ENCODE data around the gene RIMS4. TPM values are rescaled to one million over a fixed set of nuclear protein-coding genes. Genes with fewer than 3 reads are reported as not detected.

The RIMS4 gene
- total RNA-seq, 1 donor from 2014 or later: not detected

DNA sequence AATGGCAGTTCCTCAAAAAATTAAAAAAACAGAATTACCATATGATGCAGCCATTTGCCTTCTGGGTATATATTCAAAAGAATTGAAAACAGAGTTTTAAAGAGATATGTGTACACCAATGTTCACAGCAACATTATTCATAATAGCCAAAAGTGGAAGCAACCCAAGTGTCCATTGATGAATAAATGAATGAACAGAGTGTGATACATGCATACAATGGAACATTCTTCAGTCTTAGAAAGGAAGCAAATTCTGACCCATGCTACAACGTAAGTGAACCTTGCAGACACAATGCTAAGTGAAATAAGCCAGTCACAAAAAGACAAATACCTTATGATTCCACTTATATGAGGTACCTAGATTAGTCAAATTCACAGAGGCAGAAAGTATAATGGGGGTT is 40.5 kb upstream of the RIMS4 start:
- DNase-seq (no peak), ATAC-seq (ENCODE audit: low read depth) (no peak)
- no peak overlapping the region for H3K27ac Mint-ChIP-seq
- no peak overlapping the region for H3K4me3 Mint-ChIP-seq
- peaks cover 20% of the 10 kb centered on the region for H3K27me3 Mint-ChIP-seq
- no peaks in the 10 kb centered on the region for H3K36me3 Mint-ChIP-seq (ENCODE audit: low read depth)
- peaks cover 7% of the 10 kb centered on the region for H3K9me3 Mint-ChIP-seq
- ChIA-PET CTCF (no interaction called here), POLR2A (no interaction called here)
- intact Hi-C loops (cut with micrococcal nuclease): no loop called here
- no peaks in the 10 kb centered on the region for H3K4me1 Mint-ChIP-seq
- TF ChIP-seq, protein P1, sequence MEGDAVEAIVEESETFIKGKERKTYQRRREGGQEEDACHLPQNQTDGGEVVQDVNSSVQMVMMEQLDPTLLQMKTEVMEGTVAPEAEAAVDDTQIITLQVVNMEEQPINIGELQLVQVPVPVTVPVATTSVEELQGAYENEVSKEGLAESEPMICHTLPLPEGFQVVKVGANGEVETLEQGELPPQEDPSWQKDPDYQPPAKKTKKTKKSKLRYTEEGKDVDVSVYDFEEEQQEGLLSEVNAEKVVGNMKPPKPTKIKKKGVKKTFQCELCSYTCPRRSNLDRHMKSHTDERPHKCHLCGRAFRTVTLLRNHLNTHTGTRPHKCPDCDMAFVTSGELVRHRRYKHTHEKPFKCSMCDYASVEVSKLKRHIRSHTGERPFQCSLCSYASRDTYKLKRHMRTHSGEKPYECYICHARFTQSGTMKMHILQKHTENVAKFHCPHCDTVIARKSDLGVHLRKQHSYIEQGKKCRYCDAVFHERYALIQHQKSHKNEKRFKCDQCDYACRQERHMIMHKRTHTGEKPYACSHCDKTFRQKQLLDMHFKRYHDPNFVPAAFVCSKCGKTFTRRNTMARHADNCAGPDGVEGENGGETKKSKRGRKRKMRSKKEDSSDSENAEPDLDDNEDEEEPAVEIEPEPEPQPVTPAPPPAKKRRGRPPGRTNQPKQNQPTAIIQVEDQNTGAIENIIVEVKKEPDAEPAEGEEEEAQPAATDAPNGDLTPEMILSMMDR (IDR thresholded peaks at IDR 0.05): no peak

DNA sequence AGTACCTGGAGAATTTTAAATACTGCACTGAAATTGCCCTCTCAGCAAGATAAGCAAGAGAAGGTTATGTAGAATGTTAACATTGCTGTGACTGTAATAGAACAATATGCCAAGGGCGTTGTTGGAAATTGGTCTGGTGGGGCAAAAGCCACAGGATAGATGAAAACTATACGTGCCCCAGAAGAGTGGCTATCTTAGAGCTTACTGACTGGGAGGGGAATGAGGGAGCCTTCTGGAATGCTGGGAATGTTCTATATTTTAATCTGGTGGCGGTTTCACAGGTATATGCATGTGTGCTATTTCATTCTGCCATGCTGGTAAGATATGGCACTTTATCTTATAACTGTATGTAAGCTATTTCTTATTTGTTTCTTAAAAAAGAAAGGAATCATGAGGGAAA is 39.9 kb upstream of the RIMS4 start:
- Mint-ChIP-seq H3K36me3 (ENCODE audit: low read depth) (no peaks in the 10 kb centered on the region), H3K9me3 (peaks cover 7% of the 10 kb centered on the region), H3K4me3 (no peak overlapping the region), H3K27ac (no peak overlapping the region), H3K27me3 (peaks cover 22% of the 10 kb centered on the region), H3K4me1 (no peaks in the 10 kb centered on the region)
- TF ChIP-seq, protein P1 (IDR thresholded peaks at IDR 0.05): no peak
- POLR2A ChIA-PET: no interaction called here
- intact Hi-C loops (cut with micrococcal nuclease): no loop called here
- ATAC-seq (ENCODE audit: low read depth) (no peak), DNase-seq (no peak)
- CTCF ChIA-PET: no interaction called here

DNA sequence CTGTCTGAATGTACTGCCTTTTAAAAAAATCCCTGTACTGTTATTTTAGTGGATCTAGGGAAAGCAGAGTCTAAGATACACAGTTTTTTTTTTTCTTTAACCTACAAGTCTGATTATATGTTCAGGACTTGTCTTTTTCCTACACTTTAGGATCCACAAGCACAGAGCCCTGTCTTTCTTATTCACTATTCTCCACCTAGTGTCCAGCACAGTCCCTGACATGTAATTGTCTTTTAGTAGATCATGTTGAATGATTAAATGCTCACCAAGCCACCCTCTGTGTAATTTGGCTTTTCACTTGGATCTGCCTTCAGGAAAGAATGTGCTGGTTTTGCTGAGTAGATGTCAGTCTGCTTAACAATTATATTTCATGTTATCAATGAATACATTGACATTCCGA is 39.4 kb upstream of the RIMS4 start:
- H3K27me3 Mint-ChIP-seq: peaks cover 26% of the 10 kb centered on the region
- no peak overlapping the region for H3K27ac Mint-ChIP-seq
- no peaks in the 10 kb centered on the region for H3K36me3 Mint-ChIP-seq (ENCODE audit: low read depth)
- H3K9me3 Mint-ChIP-seq: peaks cover 4% of the 10 kb centered on the region
- intact Hi-C loops (cut with micrococcal nuclease): no loop called here
- DNase-seq: no peak
- TF ChIP-seq, protein P1 (IDR thresholded peaks at IDR 0.05): no peak
- H3K4me1 Mint-ChIP-seq: no peaks in the 10 kb centered on the region
- H3K4me3 Mint-ChIP-seq: no peak overlapping the region
- ATAC-seq (ENCODE audit: low read depth): no peak
- ChIA-PET POLR2A (no interaction called here), CTCF (no interaction called here)

DNA sequence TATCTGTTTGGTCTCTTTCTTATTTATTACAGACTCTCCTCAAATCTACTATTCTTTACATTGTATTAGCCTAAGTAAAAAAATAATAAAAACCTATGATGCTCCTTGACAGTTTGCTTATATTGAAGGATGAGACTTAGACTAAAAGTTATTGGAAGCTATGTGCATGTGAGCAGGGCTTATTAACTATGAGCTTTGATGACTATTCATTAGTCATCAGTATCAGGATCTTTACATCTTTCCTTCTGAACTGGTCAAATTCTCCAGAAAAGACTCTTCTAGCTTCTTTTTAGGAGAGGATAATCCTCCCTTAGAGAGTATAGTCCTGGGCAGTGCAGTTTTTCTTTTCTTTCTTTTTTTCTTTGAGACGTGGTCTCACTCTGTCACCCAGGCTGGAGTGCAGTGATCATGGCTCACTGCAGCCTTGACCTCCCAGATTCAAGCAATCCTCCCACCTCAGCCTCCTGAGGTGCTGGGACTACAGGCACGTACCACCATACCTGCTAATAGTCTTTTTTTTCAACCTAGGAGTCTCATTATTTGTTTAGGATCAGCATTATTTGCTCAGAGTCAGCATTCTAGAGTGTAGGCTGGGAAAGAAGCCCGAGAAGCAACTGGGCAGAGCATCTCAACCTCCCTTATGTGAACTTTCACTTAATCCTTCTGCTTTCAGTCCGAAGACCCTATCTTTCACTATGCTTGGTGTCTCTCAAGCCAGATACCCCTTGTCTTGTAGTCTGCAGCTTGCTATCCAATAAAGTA is 38.1 kb upstream of the RIMS4 start:
- DNase-seq (no peak), ATAC-seq (ENCODE audit: low read depth) (no peak)
- Mint-ChIP-seq H3K27me3 (peaks cover 24% of the 10 kb centered on the region), H3K9me3 (peaks cover 4% of the 10 kb centered on the region), H3K4me1 (no peaks in the 10 kb centered on the region), H3K4me3 (no peak overlapping the region), H3K36me3 (ENCODE audit: low read depth) (no peaks in the 10 kb centered on the region), H3K27ac (no peak overlapping the region)
- intact Hi-C loops (cut with micrococcal nuclease): no loop called here
- TF ChIP-seq, protein P1 (IDR thresholded peaks at IDR 0.05): no peak
- ChIA-PET POLR2A (no interaction called here), CTCF (no interaction called here)

DNA sequence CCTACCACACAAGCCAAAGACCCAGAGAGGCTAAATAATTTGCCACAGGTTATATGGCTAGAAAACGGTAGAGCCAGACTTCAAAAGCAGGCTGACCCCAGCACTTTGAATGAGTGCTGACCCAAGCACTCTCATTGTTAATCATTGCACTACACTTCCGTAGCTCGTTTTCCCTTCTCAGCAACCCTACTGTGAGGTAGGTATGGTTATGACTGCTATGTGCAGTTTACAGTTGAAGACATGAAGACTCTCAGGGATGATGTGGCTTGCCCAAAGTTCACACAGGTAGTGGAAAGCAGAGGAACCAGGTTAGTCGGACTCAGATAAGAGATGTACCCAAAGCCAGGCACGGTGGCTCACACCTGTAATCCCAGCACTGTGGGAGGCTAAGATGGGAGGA is 33.5 kb upstream of the RIMS4 start:
- TF ChIP-seq, protein P1 (IDR thresholded peaks at IDR 0.05): no peak
- CTCF ChIA-PET: no interaction called here
- H3K27ac Mint-ChIP-seq: no peak overlapping the region
- ATAC-seq (ENCODE audit: low read depth) (no peak), DNase-seq (no peak)
- POLR2A ChIA-PET: no interaction called here
- H3K4me1 Mint-ChIP-seq: no peaks in the 10 kb centered on the region
- H3K27me3 Mint-ChIP-seq: peaks cover 24% of the 10 kb centered on the region
- intact Hi-C loops (cut with micrococcal nuclease): no loop called here
- peaks cover 10% of the 10 kb centered on the region for H3K9me3 Mint-ChIP-seq
- H3K36me3 Mint-ChIP-seq (ENCODE audit: low read depth): no peaks in the 10 kb centered on the region
- no peak overlapping the region for H3K4me3 Mint-ChIP-seq
